ENCODE measurements around the gene STARD3.
"Not testable (repeated sequence)": the region's sequence is repeated elsewhere in the genome, so short reads cannot be mapped to it uniquely, and the experiment has no call there.

The STARD3 gene

GRCh38 chr17:39697961-39698360, 61.0 kb downstream of the STARD3 start:
- DNase-seq, result no peak

GRCh38 chr17:39699157-39699817, 62.3 kb downstream of the STARD3 start:
- DNase-seq, result not testable (repeated sequence)

- DNase-seq, result no peak
These were observed 62.8 kb downstream of the STARD3 start, which contains the start of gene ERBB2 for GRCh38 chr17:39699818-39700147. TSS of gene ERBB2 (plus strand) at chr17:39700064. CDS start at chr17:39700239, 175 bp downstream.

GRCh38 chr17:39700148-39700987, 63.4 kb downstream of the STARD3 start:
- DNase-seq, result no peak

- no peak for DNase-seq
These were observed 64.3 kb downstream of the STARD3 start for GRCh38 chr17:39701012-39701783.

GRCh38 chr17:39701784-39702422, 65.0 kb downstream of the STARD3 start:
- DNase-seq, result no peak

GRCh38 chr17:39702901-39703893, 66.3 kb downstream of the STARD3 start:
- DNase-seq, result no peak

- no peak for DNase-seq
These were observed 67.0 kb downstream of the STARD3 start for GRCh38 chr17:39703913-39704312.

GRCh38 chr17:39704821-39705551, 68.0 kb downstream of the STARD3 start:
- no peak for DNase-seq

- no peak for DNase-seq
These were observed 68.9 kb downstream of the STARD3 start for GRCh38 chr17:39705786-39706348.

GRCh38 chr17:39706383-39706782, 69.4 kb downstream of the STARD3 start:
- no peak for DNase-seq

- DNase-seq, result no peak
These were observed 70.0 kb downstream of the STARD3 start for GRCh38 chr17:39706921-39707337.

- DNase-seq, result no peak
These were observed 72.5 kb downstream of the STARD3 start for GRCh38 chr17:39709319-39709997.

- no peak for DNase-seq
These were observed 73.3 kb downstream of the STARD3 start for GRCh38 chr17:39709998-39710964.

GRCh38 chr17:39711071-39711470, 74.1 kb downstream of the STARD3 start:
- not testable (repeated sequence) for DNase-seq

GRCh38 chr17:39711851-39712250, 74.9 kb downstream of the STARD3 start:
- no peak for DNase-seq

Data from activated CD8-positive, alpha-beta memory T cell treated with anti-CD3 and anti-CD28 coated beads for 24 hours (primary cell).